Measurements from ENCODE around the gene PATL1. TPM values are rescaled to one million over a fixed set of nuclear protein-coding genes. Genes with fewer than 3 reads are reported as not detected.

PATL1 gene
- polyA plus RNA-seq, 1 donor = 28.7 TPM

DNA sequence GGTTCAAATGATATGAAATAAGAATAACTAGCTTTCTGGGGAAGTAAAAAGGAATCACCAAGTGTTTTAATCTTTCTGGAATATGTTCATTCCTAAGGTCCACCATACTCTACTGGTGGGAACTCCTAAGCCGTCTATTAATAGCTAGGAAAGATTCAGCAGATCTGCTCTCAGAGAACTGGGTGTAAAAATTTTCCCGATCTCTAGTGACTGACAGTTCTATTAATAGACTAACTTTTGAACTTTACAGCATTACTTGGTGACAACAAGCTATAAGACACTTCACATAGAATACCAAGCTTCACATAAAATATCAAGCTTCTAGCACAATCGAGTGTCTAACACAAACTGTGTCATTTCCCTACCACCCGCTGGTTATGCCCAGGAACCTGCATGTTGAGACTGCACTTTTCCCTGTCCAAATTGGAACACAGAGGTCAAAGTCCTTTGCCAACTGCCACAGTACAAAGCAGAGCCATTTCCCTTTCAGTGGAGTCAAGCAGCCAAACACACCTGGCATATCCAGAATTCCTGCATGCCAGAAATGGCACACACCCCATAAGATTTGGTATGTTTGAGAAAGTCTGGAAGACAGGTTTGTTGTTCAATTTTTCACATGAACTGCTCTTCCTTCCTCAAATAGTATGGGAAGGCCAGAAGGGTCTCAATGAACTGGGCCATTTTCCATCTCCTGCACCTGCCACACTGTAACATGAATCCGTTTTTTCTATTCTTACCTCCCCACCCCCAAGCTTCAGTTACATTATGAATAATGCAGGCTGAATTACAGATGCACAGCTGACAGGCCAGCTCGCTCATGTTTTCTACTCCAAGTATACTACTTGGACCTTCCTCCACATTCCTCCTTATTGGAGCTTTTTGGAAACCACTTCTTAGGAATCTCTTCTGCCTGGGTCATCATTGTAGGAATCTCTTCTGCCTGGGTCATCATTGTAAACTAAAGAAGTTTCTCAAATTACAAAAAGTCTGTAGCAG, 57.0 kb downstream of the PATL1 start:
- no peak for DNase-seq

DNA sequence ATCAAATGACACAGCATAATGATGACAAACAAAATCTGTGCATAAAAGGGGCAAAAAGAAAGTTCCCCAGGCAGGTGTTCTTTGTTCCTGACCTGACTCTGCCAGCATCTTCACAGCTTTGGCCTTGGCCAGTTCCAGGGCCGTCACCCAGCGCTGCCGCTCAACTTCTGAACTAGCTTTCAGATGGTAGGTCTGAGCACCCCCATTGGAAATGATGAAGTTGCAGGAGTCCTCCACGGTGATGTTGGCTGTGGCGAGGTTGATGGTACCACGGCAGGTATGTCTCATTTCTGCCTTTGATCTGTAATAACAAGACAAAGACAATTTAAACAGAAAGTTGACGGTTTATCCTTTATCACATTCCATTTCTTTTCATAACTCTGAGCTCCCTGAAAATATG, 58.5 kb downstream of the PATL1 start:
- no peak for DNase-seq

DNA sequence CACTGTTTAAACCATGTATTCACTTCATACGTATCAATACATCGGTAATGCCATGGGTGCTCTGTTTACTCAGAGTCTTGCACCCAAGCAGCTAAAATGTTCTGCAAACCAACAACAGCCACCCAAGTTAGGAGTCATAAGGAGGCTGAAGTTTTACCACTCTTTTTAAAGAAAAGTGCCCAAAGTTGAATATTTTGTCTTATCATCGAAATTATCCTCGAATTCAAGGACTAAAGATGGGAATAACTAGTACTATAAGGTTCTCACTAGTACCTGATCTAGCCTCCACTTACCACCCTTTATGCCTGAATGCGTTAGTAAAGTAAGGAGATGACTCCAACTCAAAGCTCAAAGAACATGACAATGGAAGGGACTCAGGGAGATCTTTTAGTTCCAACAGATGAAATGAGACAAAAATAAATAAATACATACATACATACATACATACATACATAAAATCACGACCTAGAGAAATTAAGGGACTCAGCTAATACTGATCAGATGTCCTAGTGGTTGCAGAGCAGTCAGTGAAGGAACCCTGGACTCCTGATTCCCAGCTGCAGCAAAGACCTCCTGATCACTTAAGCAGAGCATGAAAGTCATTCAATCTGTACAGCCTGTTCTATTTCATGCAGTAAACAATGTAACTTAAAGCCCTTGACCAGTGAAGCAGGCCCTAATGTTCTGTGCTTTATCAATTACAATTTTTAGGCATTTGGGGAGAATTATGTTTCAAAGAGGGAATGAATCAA, 61.0 kb downstream of the PATL1 start:
- DNase-seq = no peak

DNA sequence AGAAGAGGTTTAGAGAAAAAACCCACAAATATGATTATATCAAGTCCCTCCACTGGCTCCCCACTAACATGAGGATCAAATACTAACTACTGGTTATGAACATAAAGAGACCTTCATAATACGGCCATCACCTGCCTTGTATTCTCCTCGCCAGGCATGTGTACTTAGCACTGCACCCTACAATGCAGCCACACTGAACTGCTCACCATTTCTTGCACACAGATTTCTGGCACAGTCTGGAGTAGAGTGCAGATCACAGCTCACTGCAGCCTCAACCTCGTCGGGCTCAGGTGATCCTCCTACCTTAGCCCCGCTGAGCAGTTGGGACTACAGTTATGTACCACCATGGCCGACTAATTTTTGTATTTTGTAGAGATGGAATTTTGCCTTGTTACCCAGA, 66.4 kb downstream of the PATL1 start:
- no peak for DNase-seq

DNA sequence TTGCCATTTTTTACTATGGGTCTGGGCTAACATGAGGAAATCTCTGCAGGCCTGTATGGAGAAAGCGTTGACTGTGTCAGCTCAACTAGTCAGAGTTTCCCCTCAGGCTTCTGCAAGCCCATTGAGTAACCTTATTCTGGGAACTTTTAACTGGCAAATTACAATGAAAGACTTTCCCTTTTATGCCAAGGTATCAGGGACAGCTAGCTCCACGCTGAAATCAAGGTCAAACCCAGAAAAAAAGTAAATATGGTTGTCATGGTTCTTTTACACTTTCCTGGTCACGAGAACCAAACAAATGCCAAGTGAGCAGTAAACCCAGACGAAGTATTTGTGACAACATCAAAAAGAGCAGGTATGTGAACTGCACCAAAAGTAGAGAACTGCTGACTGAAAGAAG, 67.0 kb downstream of the PATL1 start:
- no peak for DNase-seq

DNA sequence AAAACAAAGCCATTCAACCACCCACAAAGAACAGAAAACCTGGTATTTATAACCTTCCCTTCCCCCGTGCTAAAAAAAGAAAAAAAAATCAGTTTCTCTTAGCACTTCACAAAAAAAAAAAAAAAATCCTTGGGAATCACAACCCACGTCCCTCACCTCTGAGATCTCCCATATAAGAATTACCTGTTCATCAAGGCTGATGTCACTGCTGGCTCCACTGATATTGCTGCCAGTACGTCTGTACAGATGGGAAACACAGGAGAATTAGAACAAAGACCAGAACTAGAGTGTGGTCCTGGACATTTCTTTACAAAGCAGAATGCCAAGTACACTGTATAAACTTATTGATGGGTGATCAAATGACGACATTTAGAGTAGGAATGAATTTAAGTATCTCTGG, 68.2 kb downstream of the PATL1 start:
- DNase-seq = no peak

DNA sequence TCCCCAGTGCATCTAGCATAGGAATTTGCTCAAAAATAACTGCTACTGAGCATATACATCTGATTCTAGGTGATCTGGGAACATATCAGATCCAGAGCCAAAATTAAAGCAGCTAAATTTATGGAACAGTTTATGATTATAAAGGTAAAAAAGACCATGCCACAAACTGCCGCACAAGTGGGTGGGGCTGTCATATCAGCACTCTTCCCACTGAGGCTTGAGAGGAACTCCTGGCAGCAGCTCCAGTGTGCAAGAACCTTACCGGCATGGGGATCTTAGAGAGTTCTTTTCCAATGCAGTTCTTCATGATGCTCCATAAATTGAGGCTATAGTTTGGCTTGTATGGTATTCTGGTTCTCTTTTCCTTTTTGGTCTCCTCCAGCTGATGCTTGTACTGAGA, 68.6 kb downstream of the PATL1 start:
- no peak for DNase-seq

DNA sequence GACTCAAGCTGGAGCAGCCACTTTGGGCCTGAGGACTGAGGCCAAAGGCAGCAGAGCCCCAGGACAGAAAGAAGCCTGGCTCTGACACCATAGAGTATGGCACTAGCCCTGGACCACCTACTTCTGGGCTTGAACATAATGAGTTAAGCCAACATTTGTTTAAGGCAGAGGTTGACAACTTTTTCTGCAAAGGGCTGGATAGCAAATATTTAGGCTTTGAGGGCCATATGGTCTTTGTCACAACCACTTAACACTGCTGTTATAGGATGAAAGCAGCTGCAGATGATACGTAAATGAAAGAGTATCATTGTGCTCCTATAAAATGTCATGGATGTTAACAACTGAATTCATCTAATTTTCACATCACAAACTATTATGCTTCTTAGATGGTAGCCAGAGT, 69.9 kb downstream of the PATL1 start:
- DNase-seq = no peak

Other genes starting within 250 kb of the PATL1 start
- gene OR5A2, start 242.6 kb downstream of the PATL1 start, polyA plus RNA-seq (ENCODE audit: insufficient read length) = not detected
- gene OR5A1, start 232.6 kb downstream of the PATL1 start, polyA plus RNA-seq (ENCODE audit: insufficient read length) = not detected
- not detected for gene OR4D6, start 212.1 kb downstream of the PATL1 start, polyA plus RNA-seq (ENCODE audit: insufficient read length)
- not detected for gene OR4D10, start 195.7 kb downstream of the PATL1 start, polyA plus RNA-seq (ENCODE audit: insufficient read length)
- not detected for gene OR4D11, start 165.5 kb downstream of the PATL1 start, polyA plus RNA-seq (ENCODE audit: insufficient read length)
- 0.09 TPM for gene OR4D9, start 157.5 kb downstream of the PATL1 start, polyA plus RNA-seq (ENCODE audit: insufficient read length)
- gene OSBP, start 53.3 kb downstream of the PATL1 start, polyA plus RNA-seq (ENCODE audit: insufficient read length) = 63.3 TPM
- gene OR10V1, start 44.8 kb upstream of the PATL1 start, polyA plus RNA-seq (ENCODE audit: insufficient read length) = not detected
- 4.1 TPM for gene STX3, start 86.3 kb upstream of the PATL1 start, polyA plus RNA-seq (ENCODE audit: insufficient read length)
- 36.0 TPM for gene MRPL16, start 141.7 kb upstream of the PATL1 start, polyA plus RNA-seq (ENCODE audit: insufficient read length)
- not detected for gene CBLIF, start 176.5 kb upstream of the PATL1 start, polyA plus RNA-seq (ENCODE audit: insufficient read length)
- 0.31 TPM for gene TCN1, start 197.4 kb upstream of the PATL1 start, polyA plus RNA-seq (ENCODE audit: insufficient read length)
- gene OOSP3, start 209.7 kb upstream of the PATL1 start, polyA plus RNA-seq (ENCODE audit: insufficient read length) = not detected